K562 (cell line): ENCODE data around the gene CLCNKA. TPM values are rescaled to one million over a fixed set of nuclear protein-coding genes. Genes with fewer than 3 reads are reported as not detected.
A peak's percentile ranks its signal among the peaks of the same experiment; 100 is the strongest.

Experiments used
- ATAC-seq: fragments of 200-7000 bp; cut with Tn5 transposase; 3 replicates; pipeline ENCODE4 v1.9.1; 2020; ENCODE audit warnings: moderate library complexity
- BruUV-seq: library from RNA; stranded (reverse); fragments of 400-500 nt; replicated peaks from 2 replicates; lab custom pipeline; 2021; lab: Mats Ljungman, UMichigan
- CTCF ChIA-PET: fragments of 300-600 bp; formaldehyde crosslinking; extraction: SDS; loops from one replicate; lab custom pipeline; 2021; ENCODE audit warnings: low intra/inter-chr PET ratio; lab: Yijun Ruan, JAX
- POLR2A ChIA-PET: fragments of 300-600, 350-650 bp; sonication (Branson Sonifier 250); formaldehyde crosslinking; extraction: SDS; loops from one replicate; lab custom pipeline; 2021; ENCODE audit warnings: antibody characterized with exemption, inconsistent platforms; lab: Yijun Ruan, JAX
- DNase-seq, 4 experiments: peaks; one replicate each; pipeline versions ENCODE4 v3.0.0 to v3.0.0-alpha.2; 2011 to 2018; ENCODE audit warnings: low spot score in 3 of 4, mixed read lengths in 3 of 4; ENCODE audit errors: extremely low read depth in 1 of 4
- FAIRE-seq: peaks from 2 replicates; lab custom pipeline; 2011; peaks lifted over from hg19 to GRCh38; lab: Jason Lieb, UNC
- H2AFZ ChIP-seq: 2 replicates; pipeline ENCODE4 v1.6.0; 2011; ENCODE audit warnings: low read depth, low read length, control low read depth, inconsistent platforms
- H3K27ac ChIP-seq: fragments of 200-600 bp; 3 replicates; pipeline ENCODE4 v1.8.0; 2011; ENCODE audit warnings: low read depth, mild to moderate bottlenecking, control low read depth, inconsistent platforms, low read length, moderate library complexity, mixed read lengths; ENCODE audit errors: extremely low read depth
- H3K27me3 ChIP-seq, 2 experiments: fragments of 300-600 bp in 1 of 2; 2 replicates in 1 of 2; 3 replicates in 1 of 2; pipeline versions ENCODE4 v1.6.0 to v1.8.0; 2011; ENCODE audit warnings: inconsistent platforms in 2 of 2, low read length in 2 of 2, mild to moderate bottlenecking in 1 of 2, mixed read lengths in 1 of 2, moderate library complexity in 1 of 2; ENCODE audit not compliant: control insufficient read depth in 2 of 2, insufficient read depth in 2 of 2
- H3K36me3 ChIP-seq: fragments of 300-600 bp; 3 replicates; pipeline ENCODE4 v1.8.0; 2011; ENCODE audit warnings: mild to moderate bottlenecking, low read length, inconsistent platforms; ENCODE audit not compliant: control insufficient read depth, insufficient read depth
- H3K4me1 ChIP-seq, 2 experiments: fragments of 200-600 bp in 1 of 2; replicated peaks in 1 of 2; 2 replicates in 1 of 2; 3 replicates in 1 of 2; pipeline versions ENCODE4 v1.5.1 to v1.8.0; 2011; ENCODE audit warnings: inconsistent platforms in 2 of 2, low read length in 2 of 2, mild to moderate bottlenecking in 1 of 2, mixed read lengths in 1 of 2, moderate library complexity in 1 of 2; ENCODE audit not compliant: control insufficient read depth in 2 of 2, insufficient read depth in 2 of 2
- H3K4me2 ChIP-seq: 2 replicates; pipeline ENCODE4 v1.6.1; 2011; ENCODE audit warnings: low read length, control low read depth, inconsistent platforms, mixed read lengths; ENCODE audit not compliant: insufficient read depth
- H3K4me3 ChIP-seq: fragments of 200-600 bp; sonication (generic), shearing (Covaris generic); 2 replicates; pipeline ENCODE4 v1.5.1; 2016; ENCODE audit warnings: control low read depth, inconsistent platforms
- H3K79me2 ChIP-seq: fragments of 200-600 bp; 3 replicates; pipeline ENCODE4 v1.8.0; 2011; ENCODE audit warnings: low read length, inconsistent platforms; ENCODE audit not compliant: control insufficient read depth, insufficient read depth
- H3K9ac ChIP-seq, 2 experiments: 2 replicates each; pipeline versions ENCODE4 v1.6.0 to v1.6.1; 2011; ENCODE audit warnings: low read depth in 2 of 2, low read length in 2 of 2, control low read depth in 1 of 2, inconsistent platforms in 1 of 2, mild to moderate bottlenecking in 1 of 2, mixed read lengths in 1 of 2; ENCODE audit not compliant: insufficient read depth in 1 of 2
- H3K9me1 ChIP-seq: one replicate; pipeline ENCODE4 v1.6.0; 2011; ENCODE audit warnings: inconsistent platforms, mild to moderate bottlenecking, low read length, moderate library complexity; ENCODE audit not compliant: control insufficient read depth, insufficient read depth
- H3K9me3 ChIP-seq: replicated peaks from 2 replicates; pipeline ENCODE4 v1.5.1; 2011; ENCODE audit warnings: low read depth, low read length, inconsistent platforms; ENCODE audit not compliant: control insufficient read depth, insufficient read depth
- H4K20me1 ChIP-seq: replicated peaks from 2 replicates; pipeline ENCODE4 v1.6.1; 2011; ENCODE audit warnings: low read length, inconsistent platforms, mixed read lengths; ENCODE audit not compliant: control insufficient read depth, insufficient read depth
- BRD9 ChIP-seq: fragments of 450-650 bp; IDR thresholded peaks from 2 replicates; pipeline ENCODE4 v1.6.1; 2018; ENCODE audit warnings: low read depth; ENCODE audit not compliant: partially characterized antibody
- CBX1 ChIP-seq: sonication (generic); IDR thresholded peaks from 2 replicates; pipeline ENCODE4 v1.6.1; 2016; ENCODE audit warnings: antibody characterized with exemption, low read depth, mild to moderate bottlenecking
- CREM ChIP-seq: IDR thresholded peaks from 2 replicates; pipeline ENCODE4 v1.6.1; 2014; ENCODE audit warnings: antibody characterized with exemption, low read depth
- CTCF ChIP-seq, 3 experiments: IDR thresholded peaks in 2 of 3; conservative IDR thresholded peaks in 1 of 3; 2 replicates each; pipeline ENCODE4 v1.5.1; 2011 to 2012; ENCODE audit warnings: low read length in 3 of 3, mild to moderate bottlenecking in 3 of 3, control low read depth in 2 of 3, improper control_type of control experiment in 1 of 3, inconsistent platforms in 1 of 3, low read depth in 1 of 3, mixed read lengths in 1 of 3, moderate library complexity in 1 of 3; ENCODE audit not compliant: insufficient read depth in 2 of 3
- DACH1 ChIP-seq: fragments of 450-650 bp; IDR thresholded peaks from 2 replicates; pipeline ENCODE4 v1.6.1; 2018; ENCODE audit not compliant: partially characterized antibody
- FOXA3 ChIP-seq, 2 experiments: fragments of 450-650 bp in 1 of 2; sonication (generic) in 1 of 2; formaldehyde crosslinking; IDR thresholded peaks in 1 of 2; conservative IDR thresholded peaks in 1 of 2; 2 replicates each; pipeline versions ENCODE4 v1.4.0 to v1.8.0; 2020 to 2022; ENCODE audit warnings: mild to moderate bottlenecking in 2 of 2, missing genetic modification reagents in 1 of 2
- FUS ChIP-seq: fragments of 200-400 bp; formaldehyde crosslinking; optimal IDR thresholded peaks from 2 replicates; pipeline ENCODE3; 2017; ENCODE audit warnings: low read depth, low read length
- HDAC3 ChIP-seq: fragments of 450-650 bp; IDR thresholded peaks from 2 replicates; pipeline ENCODE4 v1.6.1; 2018; ENCODE audit warnings: borderline replicate concordance, mild to moderate bottlenecking, moderate library complexity; ENCODE audit not compliant: partially characterized antibody
- MAZ ChIP-seq, 2 experiments: fragments of 450-650 bp in 1 of 2; sonication (generic) in 1 of 2; formaldehyde crosslinking; IDR thresholded peaks in 1 of 2; conservative IDR thresholded peaks in 1 of 2; 2 replicates each; pipeline versions ENCODE4 v1.4.0 to v1.5.0; 2020; ENCODE audit warnings: mild to moderate bottlenecking in 1 of 2, missing genetic modification reagents in 1 of 2
- MTA3 ChIP-seq: fragments of 450-650 bp; formaldehyde crosslinking; IDR thresholded peaks from 2 replicates; pipeline ENCODE4 v1.6.1; 2017; ENCODE audit warnings: mild to moderate bottlenecking, borderline replicate concordance
- MYNN ChIP-seq, 2 experiments: sonication (generic); formaldehyde crosslinking in 1 of 2; IDR thresholded peaks; 2 replicates each; pipeline versions ENCODE4 v1.5.0 to v1.6.1; 2016 to 2020; ENCODE audit warnings: antibody characterized with exemption in 1 of 2, missing genetic modification reagents in 1 of 2
- NFE2 ChIP-seq: IDR thresholded peaks from 2 replicates; pipeline ENCODE4 v1.6.1; 2014; ENCODE audit warnings: antibody characterized with exemption, low read depth
- RB1 ChIP-seq: fragments of 450-650 bp; IDR thresholded peaks from 2 replicates; pipeline ENCODE4 v1.6.1; 2017; ENCODE audit warnings: low read depth, mild to moderate bottlenecking
- TEAD1 ChIP-seq, 2 experiments: fragments of 450-650 bp in 1 of 2; sonication (generic) in 1 of 2; formaldehyde crosslinking; IDR thresholded peaks; 2 replicates each; pipeline versions ENCODE4 v1.4.0 to v1.8.0; 2020 to 2022; ENCODE audit warnings: mild to moderate bottlenecking in 2 of 2, missing genetic modification reagents in 1 of 2
- ZKSCAN1 ChIP-seq: fragments of 150-350 bp; IDR thresholded peaks from 2 replicates; pipeline ENCODE4 v1.6.1; 2016; ENCODE audit warnings: low read depth, low read length
- ZNF165 ChIP-seq: fragments of 250-450 bp; sonication (Bioruptor Pico); IDR thresholded peaks from 2 replicates; pipeline ENCODE4 v1.4.0; 2020; ENCODE audit warnings: borderline replicate concordance
- WGBS: fragments of 100-300 bp; shearing (Covaris generic); methylation state at CpG from one replicate; pipeline ENCODE4 v1.1.6; 2016; ENCODE audit warnings: low coverage, mixed read lengths; ENCODE audit not compliant: insufficient coverage; ENCODE audit errors: missing lambda C conversion rate; 5-methylcytosine and 5-hydroxymethylcytosine counted together
- in situ Hi-C: fragments of 300-500 bp; cut with MboI; formaldehyde crosslinking; loops from 4 replicates; pipeline ENCODE4 v1.15.0; 2018; ENCODE audit warnings: inconsistent platforms, mixed read lengths
- intact Hi-C: fragments of 100-400 bp; cut with micrococcal nuclease; formaldehyde crosslinking; loops from 2 replicates; pipeline ENCODE4 v1.14.2; 2022
- polyA plus RNA-seq, 8 experiments: library from polyadenylated mRNA; depleted of rRNA in 4 of 8; stranded (reverse) in 5 of 8; unstranded in 3 of 8; fragments of >200 nt; fragmentation: Nextera tagmentation in 2 of 8; fragmentation: Illumina TruSeq in 1 of 8; extraction: Ambion mirVana in 2 of 8; extraction: Trizol in 1 of 8; gene quantifications; 2 replicates each; pipeline versions ENCODE4 v1.2.1 to v1.2.3, GENCODE V29; 2011 to 2014; ENCODE audit warnings: inconsistent platforms in 1 of 8, missing spikeins in 1 of 8
- total RNA-seq, 7 experiments: library from RNA; depleted of rRNA in 6 of 7; stranded (reverse); fragments of >200 nt in 6 of 7; fragmentation: Illumina TruSeq in 2 of 7; extraction: Trizol in 2 of 7; gene quantifications; 2 replicates each; pipeline versions ENCODE4 v1.2.1 to v1.2.3, GENCODE V29; 2011 to 2021; ENCODE audit warnings: low replicate concordance in 1 of 7

The CLCNKA gene
- total and polyA plus RNA-seq, 9 of the 15 experiments (the other 6 are each of a cell fraction or from before 2014, with no cell fraction given), result 0.03 to 0.37 (median 0.10) TPM; not detected in 3

DNA sequence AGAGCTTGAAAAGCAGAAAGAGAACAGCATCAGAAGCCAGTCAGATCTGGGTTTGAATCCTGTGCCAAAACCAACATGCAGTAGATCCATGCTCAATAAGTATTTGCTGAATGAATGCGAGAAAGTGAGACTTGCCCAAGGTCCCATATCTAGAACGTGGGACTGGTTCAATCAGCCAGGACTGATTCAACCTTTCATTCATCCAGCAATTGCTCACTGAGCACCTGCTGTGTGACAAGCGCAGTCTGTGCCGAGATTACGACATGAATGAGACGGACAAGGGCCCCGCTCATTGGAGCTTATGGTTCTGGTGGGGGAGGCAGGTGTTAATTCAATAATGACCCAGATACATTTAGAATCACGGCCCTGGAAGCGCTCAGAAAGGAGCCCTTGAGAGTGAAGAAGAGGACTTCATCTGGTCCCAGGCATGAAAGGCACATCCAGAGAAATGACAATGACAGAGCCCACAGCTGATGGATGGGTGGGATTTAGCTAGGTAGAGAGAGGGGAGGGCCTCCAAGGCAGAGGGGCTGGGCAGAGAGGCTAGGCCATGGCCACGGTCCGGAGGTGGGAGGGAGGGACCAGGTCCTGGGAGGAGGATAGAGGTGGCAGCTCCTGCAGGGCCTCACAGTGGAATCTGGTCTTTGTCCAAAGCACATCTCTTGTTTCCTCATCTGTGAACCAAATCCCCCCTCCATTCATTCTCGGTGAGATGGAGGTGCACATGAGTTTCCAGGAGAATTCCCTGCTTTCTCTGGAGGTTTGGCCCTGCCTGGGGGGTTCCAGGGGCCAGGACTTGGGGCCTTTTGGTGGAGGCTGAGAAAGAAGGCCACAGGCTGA lies 55.8 kb downstream of the CLCNKA start (continued):
- TF ChIP-seq CBX1 (no peak), DACH1 (no peak), TEAD1 (CRISPR knock-in tag; IDR thresholded peaks at IDR 0.05) (no peak)

DNA sequence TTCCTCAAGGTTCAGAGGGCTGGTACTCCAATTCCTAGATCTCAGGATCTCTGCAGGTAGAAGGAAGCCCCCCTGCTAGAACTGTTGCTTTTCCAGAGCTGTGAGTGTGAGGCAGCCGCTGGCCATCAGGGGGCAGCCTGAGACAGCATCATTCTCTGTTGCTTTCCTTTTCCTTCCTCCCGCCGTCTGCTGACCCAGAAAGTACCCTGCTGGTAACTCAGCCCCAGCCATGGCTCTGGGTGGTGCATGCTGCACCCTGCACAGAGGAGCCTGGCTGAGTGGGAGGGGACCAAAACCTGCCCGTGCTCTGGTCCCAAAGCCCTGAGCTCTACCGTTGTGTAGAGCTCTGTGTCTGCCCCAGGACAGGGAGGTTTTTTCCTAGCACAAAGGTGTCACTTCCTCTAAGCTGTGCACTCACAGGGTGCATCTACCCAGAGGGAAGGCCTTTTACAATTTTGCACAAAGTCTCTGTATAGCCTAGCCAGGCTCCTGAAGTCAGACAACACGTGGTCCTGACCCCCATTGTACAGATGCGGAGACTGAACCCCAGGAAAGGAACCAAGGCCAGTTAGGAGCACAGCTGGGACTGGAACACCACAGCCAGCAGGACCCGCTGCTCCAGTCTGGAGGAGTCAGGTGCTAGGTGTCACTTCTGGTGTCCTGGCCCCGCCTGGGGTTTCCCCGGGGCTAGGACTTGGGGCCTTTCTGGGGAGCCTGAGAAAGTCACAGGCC lies 57.3 kb downstream of the CLCNKA start:
- no peak overlapping the region for H3K4me3 ChIP-seq
- TF ChIP-seq RB1, result peak; percentile 70; the same call in 1 of the 2 replicates
- TF ChIP-seq ZKSCAN1, result peak; percentile 11; the same call in 1 of the 2 replicates
- peak; percentile 29; the same call in 1 of the 2 replicates for TF ChIP-seq CREM
- no peak for TF ChIP-seq NFE2
- peak; percentile 27 to 34; a peak in 1 of 4 replicates for TF ChIP-seq MAZ (CRISPR knock-in tag; conservative IDR thresholded peaks at IDR 0.05 in 1 of 2, IDR thresholded peaks at IDR 0.05 in 1 of 2)
- TF ChIP-seq MYNN (IDR thresholded peaks at IDR 0.05), result 0 out of 2 replicates have a peak, but pooled peaks have one; percentile 35
- TF ChIP-seq MYNN (CRISPR knock-in tag; IDR thresholded peaks at IDR 0.05), result no peak
- no peak for TF ChIP-seq FUS
- TF ChIP-seq FOXA3 (CRISPR knock-in tag; conservative IDR thresholded peaks at IDR 0.05 in 1 of 2, IDR thresholded peaks at IDR 0.05 in 1 of 2), result no peak
- TF ChIP-seq CTCF (IDR thresholded peaks at IDR 0.05 in 2 of 3, conservative IDR thresholded peaks at IDR 0.05 in 1 of 3; ENCODE audit: insufficient read depth in 2 of 3, low read depth in 1 of 3, low read length in 3 of 3), result peak; percentile 94 to 97 (median 97)
- TF ChIP-seq ZNF165 (CRISPR knock-in tag), result 0 out of 2 replicates have a peak, but pooled peaks have one; percentile 11
- peak; percentile 82 for TF ChIP-seq BRD9
- TF ChIP-seq MTA3, result peak; percentile 40; the same call in 1 of the 2 replicates
- TF ChIP-seq HDAC3, result no peak

More for the DNA sequence above, 57.3 kb downstream of the CLCNKA start:
- intact Hi-C loops (loop anchor here (1.0 to 2.0 kb wide), 2 partner anchors 108 to 165 kb away; no protein-coding TSS in a partner anchor), in situ Hi-C loops (no loop called here)
- FAIRE-seq (peak; percentile 87), DNase-seq (peak; percentile 71 to 87 (median 76)), ATAC-seq (peak; percentile 84)
- BruUV-seq, result no TSS peak
- WGBS, result 35% methylated on average over 10 of the region's 10 CpGs
- no peaks in the 10 kb centered on the region for H3K79me2 ChIP-seq
- no peaks in the 10 kb centered on the region for H3K36me3 ChIP-seq
- CTCF ChIA-PET, result interaction anchor here (0.6 to 9.0 kb wide), 8 partner anchors 8 to 872 kb away, joined by 3 to 208 read pairs (median 4); no protein-coding TSS in a partner anchor
- peaks cover 0 to 3% of the 10 kb centered on the region in 2 experiments; a peak in 1 of 5 replicates for H3K27me3 ChIP-seq
- H3K27ac ChIP-seq, result no peak overlapping the region
- H3K4me1 ChIP-seq, result peaks cover 14 to 27% of the 10 kb centered on the region in 2 experiments; a peak in 4 of 5 replicates
- H3K9me3 ChIP-seq, result no peaks in the 10 kb centered on the region
- no peaks in the 10 kb centered on the region for H4K20me1 ChIP-seq
- H2AFZ ChIP-seq, result peak overlapping the region; percentile 83
- POLR2A ChIA-PET, result interaction anchor here (0.6 to 2.0 kb wide), 9 partner anchors 10 to 167 kb away, joined by 3 to 8 read pairs (median 4); no protein-coding TSS in a partner anchor
- H3K9ac ChIP-seq, result peak overlapping the region in 1 of 2 experiments; percentile 72; a peak in 1 of 4 replicates
- H3K4me2 ChIP-seq, result peak overlapping the region; percentile 20
- no peaks in the 10 kb centered on the region for H3K9me1 ChIP-seq
